Osteocyte (in vitro differentiated cells): Measurements from ENCODE around the gene TIGD3. TPM values are rescaled to one million over a fixed set of nuclear protein-coding genes. Genes with fewer than 3 reads are reported as not detected.

Experiments used
- DNase-seq: peaks from one replicate; pipeline ENCODE4 v3.0.0; 2021; ENCODE audit warnings: mixed read lengths; ENCODE audit not compliant: unreplicated experiment; ENCODE audit errors: extremely low spot score
- H3K27ac Mint-ChIP-seq: one replicate; pipeline ENCODE4 v1.8.0; 2021; ENCODE audit warnings: mild to moderate bottlenecking, mixed read lengths; ENCODE audit not compliant: unreplicated experiment
- H3K27me3 Mint-ChIP-seq: one replicate; pipeline ENCODE4 v1.8.0; 2021; ENCODE audit warnings: mixed read lengths; ENCODE audit not compliant: unreplicated experiment
- H3K36me3 Mint-ChIP-seq: one replicate; pipeline ENCODE4 v1.8.0; 2021; ENCODE audit warnings: mixed read lengths; ENCODE audit not compliant: unreplicated experiment
- H3K4me1 Mint-ChIP-seq: one replicate; pipeline ENCODE4 v1.8.0; 2021; ENCODE audit warnings: mixed read lengths; ENCODE audit not compliant: unreplicated experiment
- H3K4me3 Mint-ChIP-seq: one replicate; pipeline ENCODE4 v1.8.0; 2021; ENCODE audit warnings: mild to moderate bottlenecking, moderate library complexity, mixed read lengths; ENCODE audit not compliant: unreplicated experiment
- H3K9me3 Mint-ChIP-seq: one replicate; pipeline ENCODE4 v1.8.0; 2021; ENCODE audit warnings: mixed read lengths; ENCODE audit not compliant: unreplicated experiment
- total RNA-seq: library from RNA; stranded (reverse); gene quantifications from 2 replicates; pipeline ENCODE4 v1.2.1, GENCODE V29; 2021
- TF ChIP-seq, protein P1 (sequence below): fragments of 200-600 bp; sonication (generic); IDR thresholded peaks from 2 replicates; pipeline ENCODE4 v1.5.0; 2021; ENCODE audit warnings: antibody characterized with exemption, mild to moderate bottlenecking, moderate library complexity

The TIGD3 gene
- total RNA-seq, 1 donor from 2014 or later: 0.16 TPM

DNA sequence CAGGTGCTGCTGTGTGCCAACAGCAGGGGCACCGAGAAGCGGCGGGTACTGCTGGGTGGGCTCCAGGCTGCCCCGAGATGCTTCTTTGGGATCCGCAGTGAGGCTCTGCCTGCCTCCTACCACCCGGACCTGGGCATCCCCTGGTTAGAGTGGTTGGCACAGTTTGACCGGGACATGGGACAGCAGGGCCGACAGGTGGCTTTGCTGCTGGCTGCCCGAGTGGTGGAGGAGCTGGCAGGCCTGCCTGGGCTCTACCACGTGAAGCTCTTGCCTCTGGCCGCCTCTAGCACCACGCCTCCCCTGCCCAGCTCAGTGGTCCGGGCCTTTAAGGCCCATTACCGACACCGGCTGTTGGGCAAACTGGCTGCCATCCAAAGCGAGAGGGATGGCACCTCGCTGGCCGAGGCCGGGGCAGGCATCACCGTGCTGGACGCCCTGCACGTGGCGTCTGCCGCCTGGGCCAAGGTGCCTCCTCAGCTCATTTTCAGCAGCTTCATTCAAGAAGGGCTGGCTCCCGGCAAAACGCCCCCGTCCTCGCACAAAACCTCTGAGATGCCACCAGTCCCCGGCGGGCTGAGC, 1.9 kb downstream of the TIGD3 start:
- no peaks in the 10 kb centered on the region for H3K9me3 Mint-ChIP-seq

DNA sequence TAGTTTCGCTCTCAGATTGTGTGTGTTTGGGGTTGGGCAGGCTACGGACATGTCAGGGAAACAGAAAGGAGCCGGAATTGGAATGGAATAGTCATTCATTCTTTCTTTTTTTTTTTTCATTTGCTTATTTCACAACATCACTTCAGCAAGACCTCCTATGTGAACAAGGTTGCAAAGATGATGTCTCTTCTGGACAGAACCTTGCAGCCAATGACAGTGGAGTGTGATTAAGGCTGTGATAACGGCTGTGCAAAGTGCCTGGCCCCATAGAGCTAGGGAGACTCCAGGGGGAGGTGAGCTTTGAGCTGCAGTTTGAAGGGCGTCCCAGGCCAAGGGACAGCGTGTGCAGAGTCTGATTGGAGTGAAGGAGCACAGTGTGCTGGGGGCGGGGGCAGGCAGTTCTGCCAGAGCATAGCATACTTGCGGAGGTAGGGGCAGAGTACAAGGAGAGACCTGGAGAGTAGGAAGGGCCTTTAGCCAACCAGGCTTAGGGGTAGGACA, 3.4 kb downstream of the TIGD3 start:
- peaks cover 2% of the 10 kb centered on the region for H3K36me3 Mint-ChIP-seq
- no peak overlapping the region for H3K4me3 Mint-ChIP-seq
- H3K9me3 Mint-ChIP-seq: no peaks in the 10 kb centered on the region
- peaks cover 7% of the 10 kb centered on the region for H3K27me3 Mint-ChIP-seq
- peaks cover 14% of the 10 kb centered on the region for H3K4me1 Mint-ChIP-seq
- H3K27ac Mint-ChIP-seq: no peak overlapping the region
- DNase-seq: no peak
- TF ChIP-seq, protein P1, sequence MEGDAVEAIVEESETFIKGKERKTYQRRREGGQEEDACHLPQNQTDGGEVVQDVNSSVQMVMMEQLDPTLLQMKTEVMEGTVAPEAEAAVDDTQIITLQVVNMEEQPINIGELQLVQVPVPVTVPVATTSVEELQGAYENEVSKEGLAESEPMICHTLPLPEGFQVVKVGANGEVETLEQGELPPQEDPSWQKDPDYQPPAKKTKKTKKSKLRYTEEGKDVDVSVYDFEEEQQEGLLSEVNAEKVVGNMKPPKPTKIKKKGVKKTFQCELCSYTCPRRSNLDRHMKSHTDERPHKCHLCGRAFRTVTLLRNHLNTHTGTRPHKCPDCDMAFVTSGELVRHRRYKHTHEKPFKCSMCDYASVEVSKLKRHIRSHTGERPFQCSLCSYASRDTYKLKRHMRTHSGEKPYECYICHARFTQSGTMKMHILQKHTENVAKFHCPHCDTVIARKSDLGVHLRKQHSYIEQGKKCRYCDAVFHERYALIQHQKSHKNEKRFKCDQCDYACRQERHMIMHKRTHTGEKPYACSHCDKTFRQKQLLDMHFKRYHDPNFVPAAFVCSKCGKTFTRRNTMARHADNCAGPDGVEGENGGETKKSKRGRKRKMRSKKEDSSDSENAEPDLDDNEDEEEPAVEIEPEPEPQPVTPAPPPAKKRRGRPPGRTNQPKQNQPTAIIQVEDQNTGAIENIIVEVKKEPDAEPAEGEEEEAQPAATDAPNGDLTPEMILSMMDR: no peak

More for the DNA sequence above, 1.9 kb downstream of the TIGD3 start:
- Mint-ChIP-seq H3K27ac (no peak overlapping the region), H3K36me3 (peaks cover 11% of the 10 kb centered on the region), H3K27me3 (peaks cover 7% of the 10 kb centered on the region), H3K4me3 (peak overlapping the region; percentile 42), H3K4me1 (peaks cover 15% of the 10 kb centered on the region)
- DNase-seq: no peak
- TF ChIP-seq, protein P1: no peak

DNA sequence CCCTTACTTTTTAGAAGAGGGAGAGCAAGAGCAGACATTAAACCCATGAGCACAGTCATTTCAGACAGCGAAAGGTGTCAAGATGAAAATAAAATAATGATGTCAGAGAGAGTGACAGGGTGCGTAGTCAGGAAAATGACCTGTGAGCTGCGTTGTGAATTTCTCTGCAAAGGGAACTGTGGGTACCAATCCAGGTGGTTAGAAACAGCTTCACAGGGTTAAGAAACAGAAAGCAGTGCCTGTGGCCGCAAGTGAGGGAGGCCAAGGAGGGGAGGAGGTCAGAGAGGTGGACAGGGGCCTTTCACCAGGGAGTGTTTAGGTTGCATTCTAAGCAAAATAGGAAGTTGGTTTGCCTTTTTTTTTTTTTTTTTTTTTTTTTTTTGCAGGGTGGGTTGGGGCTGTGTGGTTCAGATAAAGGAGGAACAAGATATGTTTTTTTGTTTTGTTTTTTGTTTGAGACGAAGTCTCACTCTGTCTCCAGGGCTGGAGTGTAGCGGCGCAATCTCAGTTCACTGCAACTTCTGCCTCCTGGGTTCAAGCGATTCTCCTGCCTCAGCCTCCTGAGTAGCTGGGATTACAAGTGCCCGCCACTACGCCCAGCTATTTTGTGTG, 7.9 kb downstream of the TIGD3 start:
- DNase-seq: no peak
- Mint-ChIP-seq H3K27me3 (peaks cover 5% of the 10 kb centered on the region), H3K4me3 (no peak overlapping the region), H3K36me3 (no peaks in the 10 kb centered on the region), H3K4me1 (no peaks in the 10 kb centered on the region), H3K9me3 (no peaks in the 10 kb centered on the region), H3K27ac (no peak overlapping the region)
- TF ChIP-seq, protein P1: no peak

DNA sequence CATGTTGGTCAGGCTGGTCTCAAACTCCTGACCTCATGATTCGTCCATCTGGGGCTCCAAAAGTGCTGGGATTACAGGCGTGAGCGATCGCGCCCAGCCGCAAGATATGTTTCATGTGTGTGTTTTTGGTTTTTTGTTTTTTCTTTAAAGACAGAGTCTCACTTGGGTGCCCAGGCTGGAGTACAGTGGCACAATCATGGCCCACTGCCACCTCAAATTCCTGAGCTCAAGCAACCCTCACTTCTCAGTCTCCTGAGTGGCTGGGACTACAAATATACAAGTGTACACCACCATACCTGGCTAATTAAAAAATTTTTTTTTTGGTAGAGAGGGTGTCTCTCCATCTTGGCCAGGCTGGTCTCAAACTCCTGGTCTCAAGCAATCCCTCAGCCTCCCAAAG, 8.4 kb downstream of the TIGD3 start:
- Mint-ChIP-seq H3K27ac (no peak overlapping the region), H3K4me1 (no peaks in the 10 kb centered on the region), H3K9me3 (no peaks in the 10 kb centered on the region), H3K4me3 (no peak overlapping the region), H3K27me3 (peaks cover 3% of the 10 kb centered on the region), H3K36me3 (no peaks in the 10 kb centered on the region)
- TF ChIP-seq, protein P1: no peak
- no peak for DNase-seq

DNA sequence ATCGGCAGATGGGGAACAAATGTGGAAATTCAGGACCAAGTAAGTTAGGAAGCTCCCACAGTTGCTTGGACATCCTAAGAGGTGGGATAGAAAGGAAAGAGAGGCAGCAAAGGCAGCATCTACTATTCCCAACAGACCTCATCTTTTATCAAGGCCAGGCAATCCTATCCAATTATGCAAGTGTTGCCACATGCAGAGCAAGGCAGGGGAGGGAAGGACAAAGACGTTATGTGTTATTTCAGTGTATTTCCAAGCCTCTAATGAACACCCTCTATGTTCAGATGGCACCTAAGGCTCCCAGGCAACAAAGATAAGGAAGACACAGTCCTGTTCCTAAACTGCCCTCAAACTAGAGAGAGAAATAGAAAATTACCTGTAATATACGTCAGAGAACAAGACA, 9.2 kb downstream of the TIGD3 start:
- no peaks in the 10 kb centered on the region for H3K36me3 Mint-ChIP-seq
- no peaks in the 10 kb centered on the region for H3K4me1 Mint-ChIP-seq

More for the DNA sequence above, 9.2 kb downstream of the TIGD3 start:
- DNase-seq: no peak
- Mint-ChIP-seq H3K4me3 (no peak overlapping the region), H3K9me3 (no peaks in the 10 kb centered on the region), H3K27me3 (no peaks in the 10 kb centered on the region), H3K27ac (no peak overlapping the region)
- TF ChIP-seq, protein P1: no peak
